Head of caudate nucleus (tissue), 42 donors: ENCODE data around the gene FREM1.

ENCODE experiments used
- DNase-seq, 42 donors: peaks; one replicate each; pipeline versions ENCODE4 v3.0.0 to v3.0.0-alpha.2; 2020 to 2021; ENCODE audit warnings: mixed read lengths in 7 of 42
- intact Hi-C: fragments of 100-400 bp; cut with DNase I; formaldehyde crosslinking; loops from one replicate; pipeline ENCODE4 v1.15.0; 2022

The FREM1 gene

DNA sequence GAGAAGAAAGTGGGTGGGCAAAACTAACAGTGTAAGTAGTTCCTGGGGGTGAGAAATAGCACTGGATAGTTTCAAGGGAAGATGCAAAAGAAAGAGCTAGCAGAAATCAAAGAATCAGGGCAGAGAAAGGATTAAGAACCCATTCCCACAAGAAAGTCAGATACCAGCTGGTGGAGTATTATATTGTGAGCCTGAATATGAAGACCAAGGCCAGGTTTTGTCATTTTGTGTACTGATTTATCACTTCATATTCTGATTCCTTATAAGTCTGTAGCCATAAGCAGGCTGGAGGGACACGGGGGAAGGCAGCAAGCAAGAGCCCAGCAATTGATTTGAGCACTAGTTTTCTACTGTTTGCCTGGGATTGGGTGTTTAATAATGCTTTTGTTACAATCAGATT is 80.2 kb downstream of the FREM1 start:
- intact Hi-C loops = no loop called here
- DNase-seq = no peak

DNA sequence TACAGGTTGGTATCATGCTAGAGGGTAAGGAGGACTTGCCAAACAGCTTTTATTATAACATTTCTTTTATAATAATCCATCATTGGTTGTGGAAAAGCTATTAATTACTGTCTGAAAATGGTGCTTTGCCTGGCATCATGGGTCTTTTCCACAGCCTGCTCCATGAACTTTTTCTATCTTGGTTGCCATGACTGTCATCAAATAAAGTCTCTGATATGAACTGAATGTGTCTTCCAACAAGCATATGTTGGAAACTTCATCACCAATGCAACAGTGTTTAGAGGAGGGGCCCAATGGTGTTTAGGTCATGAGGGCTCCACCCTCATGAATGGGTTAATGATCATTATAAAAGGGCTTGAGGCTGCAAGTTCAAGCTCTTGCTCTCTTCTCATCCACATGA is 81.0 kb downstream of the FREM1 start:
- no peak for DNase-seq
- intact Hi-C loops = no loop called here

GRCh38 chr9:14827805-14828204 is 82.4 kb downstream of the FREM1 start:
- intact Hi-C loops = no loop called here
- no peak for DNase-seq

- no peak for DNase-seq
- intact Hi-C loops = no loop called here
Observed at GRCh38 chr9:14824481-14824880, 85.7 kb downstream of the FREM1 start.

GRCh38 chr9:14823800-14824199 is 86.4 kb downstream of the FREM1 start:
- no peak for DNase-seq
- intact Hi-C loops = no loop called here

GRCh38 chr9:14822666-14823065 is 87.6 kb downstream of the FREM1 start:
- intact Hi-C loops = no loop called here
- DNase-seq = no peak

GRCh38 chr9:14819183-14819582 is 91.0 kb downstream of the FREM1 start:
- no peak for DNase-seq
- intact Hi-C loops = no loop called here

DNA sequence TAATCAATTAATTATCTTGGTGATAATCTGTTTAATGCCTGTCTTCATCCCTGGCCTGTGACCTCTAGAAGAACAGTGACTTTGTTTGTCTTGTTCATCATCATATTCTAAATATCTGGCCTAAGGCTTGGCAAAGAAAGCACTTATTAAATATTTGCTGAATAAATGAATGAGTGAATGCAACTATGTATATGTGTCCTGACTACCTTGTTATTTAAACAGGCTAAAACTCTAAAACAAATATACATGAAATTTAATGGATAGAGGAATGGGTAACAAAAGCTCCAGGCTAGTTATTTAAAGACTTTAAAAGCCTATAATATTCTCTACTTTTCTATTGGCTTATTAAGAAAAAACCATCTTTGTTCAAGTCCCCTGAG is 96.0 kb downstream of the FREM1 start:
- DNase-seq = no peak
- intact Hi-C loops = no loop called here

- no peak for DNase-seq
- intact Hi-C loops = no loop called here
Observed at GRCh38 chr9:14813336-14814248, 96.6 kb downstream of the FREM1 start.

DNA sequence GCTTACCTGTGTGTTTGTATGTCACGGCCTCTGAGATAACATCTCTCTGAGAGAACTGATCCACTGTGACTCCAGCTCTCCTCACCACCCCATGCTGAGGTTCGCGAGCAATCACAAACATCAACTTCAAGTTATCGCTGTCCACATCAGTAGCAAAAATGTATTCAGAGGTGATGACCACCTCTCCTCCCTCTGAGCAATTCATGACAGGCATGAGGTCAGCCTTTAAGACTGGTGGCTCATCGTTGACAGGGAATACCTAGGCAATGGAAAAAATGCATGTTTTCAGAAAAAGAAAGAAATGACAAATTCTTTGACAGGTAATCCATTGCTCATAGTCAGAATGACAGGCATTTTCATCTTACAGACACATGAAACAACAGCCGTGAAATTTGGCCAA is 97.4 kb downstream of the FREM1 start:
- intact Hi-C loops = no loop called here
- no peak for DNase-seq

GRCh38 chr9:14811844-14812243 is 98.4 kb downstream of the FREM1 start:
- no peak for DNase-seq
- intact Hi-C loops = no loop called here

DNA sequence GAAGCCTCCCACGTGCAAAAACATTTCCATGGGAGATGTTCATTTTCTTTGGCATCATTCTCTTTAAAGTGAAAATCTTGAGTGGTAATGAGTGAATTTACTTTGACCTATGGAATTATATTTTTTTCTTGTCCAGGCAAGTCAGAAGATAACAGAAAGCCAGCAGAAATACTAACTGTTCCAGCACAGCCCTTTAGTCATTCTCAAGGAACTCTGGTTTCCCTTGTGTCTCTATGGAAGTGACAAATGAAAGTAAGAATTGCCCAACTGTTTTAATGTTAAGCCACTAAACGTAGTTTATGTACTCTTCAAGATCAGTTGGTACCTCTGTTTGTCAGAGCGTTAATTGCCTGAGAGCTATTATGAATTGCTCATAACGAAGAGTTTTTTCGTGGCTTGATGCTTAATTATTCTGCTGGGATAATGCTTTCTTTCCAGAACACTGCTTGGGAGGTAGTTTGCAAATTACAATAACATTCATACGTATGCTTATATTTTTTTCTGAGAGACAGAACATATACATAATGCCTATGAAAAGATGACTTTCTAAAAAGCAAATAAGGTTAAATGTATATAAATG is 103.2 kb downstream of the FREM1 start:
- no peak for DNase-seq
- intact Hi-C loops = no loop called here

DNA sequence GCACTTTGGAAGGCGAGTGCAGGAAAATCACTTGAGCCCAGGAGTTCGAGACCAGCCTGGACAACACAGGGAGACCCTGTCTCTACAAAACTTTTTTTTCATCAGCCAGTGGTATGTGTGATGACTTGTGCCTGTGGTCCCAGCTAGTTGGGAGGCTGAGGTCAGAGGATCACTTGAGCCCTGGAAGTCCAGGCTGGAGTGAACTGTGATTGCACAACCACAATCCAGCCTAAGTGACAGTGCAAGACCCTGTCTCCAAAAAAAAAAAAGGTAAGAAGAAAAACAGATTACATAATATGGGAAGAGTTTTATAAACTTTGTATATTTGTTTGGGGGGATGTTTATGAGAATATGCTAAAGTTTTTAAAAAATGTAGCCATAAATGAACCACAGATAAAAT is 111.2 kb downstream of the FREM1 start:
- no peak for DNase-seq
- intact Hi-C loops = no loop called here

DNA sequence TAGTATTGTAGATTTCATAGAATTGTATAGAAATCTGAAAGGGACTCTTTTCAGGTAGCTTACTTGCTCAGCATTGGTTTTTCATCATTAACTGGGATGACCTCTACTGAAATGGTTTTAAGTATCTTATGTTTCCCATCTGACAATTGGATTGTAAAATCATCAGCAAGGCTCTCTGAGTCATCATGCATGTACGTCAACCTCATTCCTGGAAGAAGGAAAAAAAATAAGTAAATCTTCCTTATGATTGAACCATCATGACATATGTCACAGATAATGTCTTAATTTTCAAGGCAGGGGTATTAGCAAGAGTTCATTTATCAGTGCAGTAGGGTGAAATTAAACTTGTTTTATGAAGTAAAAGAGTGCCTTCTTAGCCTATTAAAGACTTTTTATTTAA is 112.8 kb downstream of the FREM1 start:
- intact Hi-C loops = no loop called here
- DNase-seq = no peak

GRCh38 chr9:14793389-14793788 is 116.8 kb downstream of the FREM1 start:
- intact Hi-C loops = no loop called here
- no peak for DNase-seq

DNA sequence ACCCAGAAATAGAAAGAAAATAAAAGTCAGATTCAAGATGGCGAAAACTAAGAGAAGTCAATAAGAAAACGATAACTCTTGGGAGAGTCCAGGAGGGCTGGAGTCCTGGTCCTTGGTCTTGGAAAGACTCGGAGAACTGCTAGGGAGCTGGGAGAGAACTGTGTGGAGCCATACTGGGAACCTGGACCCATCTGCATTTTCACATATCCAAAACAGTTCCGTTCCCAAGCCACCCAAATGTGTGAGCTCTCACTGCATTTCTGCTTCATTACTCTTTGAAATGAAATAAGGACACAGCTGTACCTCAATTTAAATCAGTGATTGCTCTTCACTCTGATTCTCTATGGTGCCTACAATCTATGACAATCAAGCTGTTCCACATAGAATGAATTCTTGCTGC is 119.6 kb downstream of the FREM1 start:
- no peak for DNase-seq
- intact Hi-C loops = no loop called here

DNA sequence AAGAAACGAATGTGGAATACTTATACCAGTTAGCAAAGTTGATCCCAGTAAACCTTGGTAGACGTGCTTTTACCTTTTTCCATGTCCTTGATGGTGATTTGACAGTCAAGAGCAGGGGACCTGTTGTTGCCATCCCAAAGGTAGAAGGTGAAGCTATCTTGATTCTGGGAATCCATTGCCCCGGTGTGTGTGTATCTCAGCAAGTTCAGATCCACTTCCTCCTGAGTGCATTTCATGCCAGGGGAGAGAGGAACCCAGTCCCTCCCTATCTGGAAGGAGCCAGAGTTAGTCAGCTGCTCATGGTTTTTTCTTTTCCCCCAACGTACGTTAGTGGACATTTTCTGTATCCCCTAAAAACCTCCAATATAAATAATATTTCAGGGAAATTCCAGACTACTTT is 121.4 kb downstream of the FREM1 start:
- intact Hi-C loops = no loop called here
- no peak for DNase-seq

GRCh38 chr9:14783358-14783757 is 126.9 kb downstream of the FREM1 start:
- intact Hi-C loops = no loop called here
- DNase-seq = no peak

GRCh38 chr9:14782286-14783051 is 127.8 kb downstream of the FREM1 start:
- intact Hi-C loops = no loop called here
- peak in 1 of 42 donors; percentile 11 for DNase-seq

DNA sequence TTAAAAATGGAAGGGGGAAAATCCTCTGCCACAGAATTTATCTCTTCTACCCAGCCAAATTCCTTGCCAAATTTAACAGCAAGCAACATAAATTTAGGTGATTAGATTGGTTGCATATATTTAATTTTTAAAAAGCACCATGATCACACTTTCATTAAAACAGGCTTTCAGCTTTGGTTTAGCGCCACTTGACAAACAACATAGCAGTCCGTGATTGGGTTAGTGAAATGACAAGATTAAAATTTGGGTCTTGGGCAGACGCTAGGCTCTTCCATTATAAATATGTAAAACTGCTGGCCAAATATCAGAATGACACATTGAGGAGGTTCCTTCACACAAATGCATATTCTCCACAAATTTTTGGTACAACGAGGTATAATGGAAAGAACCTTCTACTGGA is 129.5 kb downstream of the FREM1 start:
- intact Hi-C loops = no loop called here
- no peak for DNase-seq
